Endothelial cell of umbilical vein (primary cell): ENCODE results near the gene GPR180. TPM values are rescaled to one million over a fixed set of nuclear protein-coding genes. Genes with fewer than 3 reads are reported as not detected.

Experiments
- BruUV-seq: library from RNA; stranded (reverse); fragments of 400-500 nt; replicated peaks from 2 replicates; lab custom pipeline; 2021; lab: Mats Ljungman, UMichigan
- CTCF ChIA-PET: fragments of 300-600, 350-600 bp; sonication (Branson Sonifier 250); formaldehyde crosslinking; loops from one replicate; lab custom pipeline; 2021; ENCODE audit warnings: antibody characterized with exemption, inconsistent platforms; lab: Charles Lee
- POLR2A ChIA-PET: fragments of 300-600, 350-600 bp; sonication (Branson Sonifier 250); formaldehyde crosslinking; loops from one replicate; lab custom pipeline; 2021; ENCODE audit warnings: antibody characterized with exemption, inconsistent platforms; lab: Charles Lee
- DNase-seq: peaks from one replicate; pipeline ENCODE4 v3.0.0-alpha.2; 2011; ENCODE audit warnings: low read depth, low spot score
- FAIRE-seq: peaks from 2 replicates; lab custom pipeline; 2011; peaks lifted over from hg19 to GRCh38; lab: Jason Lieb, UNC
- H2AFZ ChIP-seq: 2 replicates; pipeline ENCODE4 v1.6.0; 2012; ENCODE audit warnings: low read depth, low read length, control low read depth, inconsistent platforms
- H3K27ac ChIP-seq: 2 replicates; pipeline ENCODE4 v1.5.1; 2011; ENCODE audit warnings: low read depth, mild to moderate bottlenecking, control low read depth, low read length, moderate library complexity; ENCODE audit not compliant: insufficient read depth
- H3K27me3 ChIP-seq, 2 experiments: 2 replicates each; pipeline versions ENCODE4 v1.6.0 to v1.6.1; 2011; ENCODE audit warnings: low read length in 2 of 2, mixed read lengths in 1 of 2; ENCODE audit not compliant: control insufficient read depth in 2 of 2, insufficient read depth in 2 of 2
- H3K36me3 ChIP-seq, 2 experiments: 2 replicates in 1 of 2; 3 replicates in 1 of 2; pipeline ENCODE4 v1.5.1; 2011; ENCODE audit warnings: low read length in 2 of 2, mild to moderate bottlenecking in 1 of 2, moderate library complexity in 1 of 2; ENCODE audit not compliant: control insufficient read depth in 2 of 2, insufficient read depth in 2 of 2; ENCODE audit errors: extremely low read depth in 1 of 2
- H3K4me1 ChIP-seq: 3 replicates; pipeline ENCODE4 v1.5.1; 2011; ENCODE audit warnings: mild to moderate bottlenecking, low read length; ENCODE audit not compliant: control insufficient read depth, insufficient read depth; ENCODE audit errors: extremely low read depth
- H3K4me2 ChIP-seq: 2 replicates; pipeline ENCODE4 v1.6.1; 2011; ENCODE audit warnings: low read length, control low read depth, mixed read lengths; ENCODE audit not compliant: insufficient read depth
- H3K4me3 ChIP-seq, 3 experiments: fragments of 200-600 bp in 1 of 3; sonication (generic), shearing (Covaris generic) in 1 of 3; replicated peaks in 1 of 3; 2 replicates each; pipeline ENCODE4 v1.5.1; 2011 to 2016; ENCODE audit warnings: control low read depth in 3 of 3, low read length in 3 of 3, mild to moderate bottlenecking in 2 of 3, inconsistent platforms in 1 of 3, low read depth in 1 of 3, moderate library complexity in 1 of 3; ENCODE audit not compliant: insufficient read depth in 1 of 3
- H3K79me2 ChIP-seq: 2 replicates; pipeline ENCODE4 v1.6.0; 2012; ENCODE audit warnings: low read length, inconsistent platforms; ENCODE audit not compliant: control insufficient read depth, insufficient read depth
- H3K9ac ChIP-seq: replicated peaks from 2 replicates; pipeline ENCODE3; 2011; ENCODE audit warnings: low read length, control low read depth; ENCODE audit not compliant: insufficient read depth; ENCODE audit errors: extremely low read depth
- H3K9me1 ChIP-seq: replicated peaks from 3 replicates; pipeline ENCODE4 v1.6.0; 2011; ENCODE audit warnings: mild to moderate bottlenecking, low read length; ENCODE audit not compliant: control insufficient read depth, insufficient read depth; ENCODE audit errors: extremely low read depth
- H3K9me3 ChIP-seq: replicated peaks from 2 replicates; pipeline ENCODE4 v1.5.1; 2012; ENCODE audit warnings: low read length, inconsistent platforms; ENCODE audit not compliant: control insufficient read depth, insufficient read depth
- H4K20me1 ChIP-seq: replicated peaks from 2 replicates; pipeline ENCODE3; 2011; ENCODE audit warnings: mild to moderate bottlenecking, low read length; ENCODE audit not compliant: control insufficient read depth, insufficient read depth; ENCODE audit errors: extremely low read depth
- CTCF ChIP-seq, 2 donors: IDR thresholded peaks; 1 replicate in 1 of 2; 2 replicates in 1 of 2; pipeline ENCODE4 v1.5.1; 2011; ENCODE audit warnings: low read length in 2 of 2, mild to moderate bottlenecking in 2 of 2, moderate library complexity in 2 of 2, control low read depth in 1 of 2, inconsistent platforms in 1 of 2, low read depth in 1 of 2; ENCODE audit not compliant: insufficient read depth in 1 of 2; ENCODE audit errors: extremely low read depth in 1 of 2
- EZH2 ChIP-seq: IDR thresholded peaks from 2 replicates; pipeline ENCODE4 v1.6.1; 2012; ENCODE audit warnings: borderline replicate concordance, low read depth, mild to moderate bottlenecking, moderate library complexity, low read length, inconsistent platforms; ENCODE audit not compliant: severe bottlenecking
- FOS ChIP-seq: IDR thresholded peaks from 2 replicates; pipeline ENCODE4 v1.6.1; 2011; ENCODE audit warnings: mild to moderate bottlenecking, low read length, moderate library complexity, borderline replicate concordance; ENCODE audit not compliant: insufficient read depth
- GATA2 ChIP-seq: IDR thresholded peaks from 2 replicates; pipeline ENCODE4 v1.7.0; 2011; ENCODE audit warnings: low read depth, mild to moderate bottlenecking, moderate library complexity, mixed read lengths, low read length; ENCODE audit not compliant: insufficient read length, insufficient read depth
- JUN ChIP-seq: IDR thresholded peaks from 2 replicates; pipeline ENCODE4 v1.6.1; 2011; ENCODE audit warnings: borderline replicate concordance, low read depth; ENCODE audit not compliant: insufficient read length, insufficient read depth
- MAX ChIP-seq: IDR thresholded peaks from 2 replicates; pipeline ENCODE4 v1.6.1; 2011; ENCODE audit not compliant: insufficient read depth, insufficient read length
- MYC ChIP-seq: IDR thresholded peaks from one replicate; pipeline ENCODE4 v1.6.1; 2011; ENCODE audit warnings: mild to moderate bottlenecking, low read depth, low read length
- POLR2A ChIP-seq: IDR thresholded peaks from 2 replicates; pipeline ENCODE4 v1.6.1; 2012; ENCODE audit warnings: low read depth, mild to moderate bottlenecking, control low read depth, low read length
- POLR2AphosphoS5 ChIP-seq: IDR thresholded peaks from 2 replicates; pipeline ENCODE4 v1.6.1; 2012; ENCODE audit warnings: low read depth, mild to moderate bottlenecking, control low read depth, low read length, moderate library complexity; ENCODE audit not compliant: insufficient read depth
- dilution Hi-C: fragments of 300-500 bp; cut with MboI; formaldehyde crosslinking; loops from one replicate; pipeline ENCODE4 v1.15.0; 2019; ENCODE audit warnings: low sequenced_read_pairs; ENCODE audit not compliant: extremely low pct_ligation_motif_present
- intact Hi-C: fragments of 100-400 bp; cut with micrococcal nuclease; formaldehyde crosslinking; loops from one replicate; pipeline ENCODE4 v1.10.0; 2022
- polyA plus RNA-seq, 4 experiments: library from polyadenylated mRNA; depleted of rRNA in 3 of 4; stranded (reverse) in 3 of 4; unstranded in 1 of 4; fragments of >200 nt; gene quantifications; 2 replicates each; pipeline versions ENCODE4 v1.2.1 to v1.2.3, GENCODE V29; 2011 to 2012; ENCODE audit warnings: missing spikeins in 1 of 4
- total RNA-seq: library from RNA; stranded (reverse); gene quantifications from 2 replicates; pipeline ENCODE4 v1.2.3, GENCODE V29; 2021

GPR180 gene
- total and polyA plus RNA-seq, 2 donors (not counting 3 experiments of a cell fraction or from before 2014, with no cell fraction given), result 3.1 to 8.3 TPM

- Histone ChIP-seq H4K20me1 (no peaks in the 10 kb centered on the region), H3K4me1 (peaks cover 25% of the 10 kb centered on the region), H3K4me3 (no peak overlapping the region), H3K4me2 (no peak overlapping the region), H3K36me3 (no peaks in the 10 kb centered on the region), H2AFZ (no peak overlapping the region), H3K27ac (no peak overlapping the region), H3K9me3 (no peaks in the 10 kb centered on the region), H3K9ac (no peak overlapping the region), H3K9me1 (no peaks in the 10 kb centered on the region), H3K27me3 (peaks cover 0 to 3% of the 10 kb centered on the region in 2 experiments), H3K79me2 (no peaks in the 10 kb centered on the region)
- ChIA-PET CTCF (interaction anchor here (0.8 to 3.9 kb wide), 10 partner anchors 11 to 742 kb away, joined by 3 to 42 read pairs (median 4); no protein-coding TSS in a partner anchor), POLR2A (no interaction called here)
- intact Hi-C loops, result loop anchor here (2.0 kb wide), 1 partner anchor 45 kb away; no protein-coding TSS in a partner anchor
- TF ChIP-seq EZH2 (no peak), GATA2 (no peak), POLR2AphosphoS5 (no peak), CTCF (IDR thresholded peaks at IDR 0.05; ENCODE audit: extremely low read depth in 1 of 2, insufficient read depth in 1 of 2, low read depth in 1 of 2, low read length in 2 of 2) (no peak), POLR2A (no peak), FOS (no peak), MAX (no peak), MYC (no peak), JUN (no peak)
- dilution Hi-C loops, result no loop called here
- FAIRE-seq, result no peak
- BruUV-seq, result no TSS peak
- DNase-seq, result no peak
These were observed 59.7 kb downstream of the GPR180 start for GRCh38 chr13:94661406-94661805.
